GM12878 (cell line): ENCODE data around the gene TEX55. TPM values are rescaled to one million over a fixed set of nuclear protein-coding genes. Genes with fewer than 3 reads are reported as not detected.

Source experiments
- ATAC-seq: fragments of 200-7000 bp; cut with Tn5 transposase; 3 replicates; pipeline ENCODE4 v1.9.1; 2020; ENCODE audit warnings: mild to moderate bottlenecking, moderate library complexity
- BruUV-seq: library from RNA; stranded (reverse); fragments of 400-500 nt; replicated peaks from 2 replicates; lab custom pipeline; 2021; lab: Mats Ljungman, UMichigan
- CTCF ChIA-PET: fragments of 300-600 bp; sonication (Branson Sonifier 250); formaldehyde crosslinking; extraction: SDS; loops from one replicate; lab custom pipeline; 2021; ENCODE audit warnings: inconsistent platforms; lab: Yijun Ruan, JAX
- POLR2A ChIA-PET: fragments of 350-600 bp; formaldehyde crosslinking; extraction: SDS; loops from one replicate; lab custom pipeline; 2021; ENCODE audit warnings: inconsistent platforms; lab: Charles Lee
- RAD21 ChIA-PET: fragments of 300-600 bp; sonication (Branson Sonifier 250); formaldehyde crosslinking; loops from one replicate; lab custom pipeline; 2023; ENCODE audit warnings: antibody characterized with exemption; ENCODE audit not compliant: unreplicated experiment; lab: Charles Lee
- SMC1A ChIA-PET: fragments of 300-600 bp; sonication (Branson Sonifier 250); formaldehyde crosslinking; loops from one replicate; lab custom pipeline; 2023; ENCODE audit not compliant: unreplicated experiment, uncharacterized antibody; lab: Charles Lee
- DNase-seq: peaks from one replicate; pipeline ENCODE4 v3.0.0-alpha.2; 2011; ENCODE audit warnings: low read depth, low spot score
- FAIRE-seq: peaks from 3 replicates; lab custom pipeline; 2011; peaks lifted over from hg19 to GRCh38; lab: Jason Lieb, UNC
- H2AFZ ChIP-seq: 2 replicates; pipeline ENCODE4 v1.6.0; 2011; ENCODE audit warnings: low read depth, low read length, control low read depth; ENCODE audit not compliant: control insufficient read depth
- H3K27ac ChIP-seq: 2 replicates; pipeline ENCODE4 v1.5.1; 2011; ENCODE audit warnings: control low read depth; ENCODE audit not compliant: control insufficient read depth, insufficient read depth
- H3K27me3 ChIP-seq, 2 experiments: replicated peaks in 1 of 2; 2 replicates each; pipeline versions ENCODE4 v1.6.0 to v1.6.1; 2011; ENCODE audit warnings: low read length in 1 of 2; ENCODE audit not compliant: control insufficient read depth in 2 of 2, insufficient read depth in 2 of 2
- H3K36me3 ChIP-seq, 2 experiments: 2 replicates each; pipeline ENCODE4 v1.5.1; 2011; ENCODE audit warnings: low read length in 1 of 2; ENCODE audit not compliant: control insufficient read depth in 2 of 2, insufficient read depth in 2 of 2
- H3K4me1 ChIP-seq: 2 replicates; pipeline ENCODE4 v1.6.1; 2011; ENCODE audit warnings: mild to moderate bottlenecking, low read length, moderate library complexity, mixed read lengths; ENCODE audit not compliant: control insufficient read depth, insufficient read depth
- H3K4me2 ChIP-seq: 2 replicates; pipeline ENCODE4 v1.6.0; 2011; ENCODE audit warnings: control low read depth; ENCODE audit not compliant: control insufficient read depth, insufficient read depth
- H3K4me3 ChIP-seq: fragments of 200-600 bp; sonication (generic); 2 replicates; pipeline ENCODE4 v1.5.1; 2016
- H3K79me2 ChIP-seq: 2 replicates; pipeline ENCODE4 v1.6.0; 2011; ENCODE audit warnings: low read length; ENCODE audit not compliant: control insufficient read depth, insufficient read depth
- H3K9ac ChIP-seq: 2 replicates; pipeline ENCODE4 v1.8.0; 2011; ENCODE audit warnings: low read length, control low read depth, mixed read lengths; ENCODE audit not compliant: control insufficient read depth, insufficient read depth
- H3K9me3 ChIP-seq: replicated peaks from 3 replicates; pipeline ENCODE4 v1.5.1; 2011; ENCODE audit warnings: mild to moderate bottlenecking, low read length; ENCODE audit not compliant: control insufficient read depth, insufficient read depth
- H4K20me1 ChIP-seq: 2 replicates; pipeline ENCODE4 v1.6.0; 2011; ENCODE audit not compliant: control insufficient read depth, insufficient read depth
- E2F8 ChIP-seq: fragments of 450-650 bp; IDR thresholded peaks from 2 replicates; pipeline ENCODE4 v1.6.1; 2018; ENCODE audit warnings: mild to moderate bottlenecking, low read depth, moderate library complexity; ENCODE audit not compliant: partially characterized antibody
- MXI1 ChIP-seq: fragments of 150-350 bp; IDR thresholded peaks from 2 replicates; pipeline ENCODE4 v1.6.1; 2011; ENCODE audit warnings: low read depth, mild to moderate bottlenecking, inconsistent platforms, low read length, improper control_type of control experiment
- POLR2AphosphoS2 ChIP-seq: IDR thresholded peaks from 2 replicates; pipeline ENCODE4 v1.6.1; 2011; ENCODE audit warnings: low read depth, mild to moderate bottlenecking, low read length, improper control_type of control experiment, moderate library complexity
- SUPT20H ChIP-seq: IDR thresholded peaks from 2 replicates; pipeline ENCODE4 v1.6.1; 2011; ENCODE audit warnings: low read depth, mild to moderate bottlenecking, low read length, moderate library complexity, borderline replicate concordance; ENCODE audit not compliant: control insufficient read depth
- ZBTB40 ChIP-seq: fragments of 450-650 bp; IDR thresholded peaks from 2 replicates; pipeline ENCODE4 v1.6.1; 2016; ENCODE audit warnings: mild to moderate bottlenecking, moderate library complexity, borderline replicate concordance
- WGBS: methylation state at CpG from one replicate; pipeline ENCODE4 v1.1.6; 2016; ENCODE audit warnings: low lambda C conversion rate; ENCODE audit not compliant: insufficient replicate concordance, insufficient coverage; ENCODE audit errors: missing lambda C conversion rate; 5-methylcytosine and 5-hydroxymethylcytosine counted together
- in situ Hi-C: fragments of 300-500 bp; cut with MboI; formaldehyde crosslinking; loops from 9 replicates; pipeline ENCODE4 v1.14.3; 2018; ENCODE audit warnings: mixed read lengths
- intact Hi-C: fragments of 100-400 bp; cut with micrococcal nuclease; formaldehyde crosslinking; loops from one replicate; pipeline ENCODE4 v1.14.2; 2022; ENCODE audit not compliant: unreplicated experiment
- polyA plus RNA-seq, 11 experiments: library from polyadenylated mRNA; depleted of rRNA in 4 of 11; unstranded in 6 of 11; stranded (reverse) in 5 of 11; fragments of >200 nt; fragmentation: Nextera tagmentation in 4 of 11; fragmentation: Illumina TruSeq in 1 of 11; extraction: Ambion mirVana in 4 of 11; extraction: Trizol in 1 of 11; gene quantifications; 1 replicate in 1 of 11; 2 replicates in 10 of 11; pipeline versions ENCODE4 v1.2.1 to v1.2.3, GENCODE V29; 2011 to 2016; ENCODE audit warnings: inconsistent platforms in 2 of 11, missing spikeins in 2 of 11, low read depth in 1 of 11
- total RNA-seq, 4 experiments: library from RNA; depleted of rRNA in 3 of 4; stranded (reverse); fragments of >200 nt in 3 of 4; fragmentation: Illumina TruSeq in 1 of 4; extraction: Trizol in 1 of 4; gene quantifications; 2 replicates each; pipeline versions ENCODE4 v1.2.1 to v1.2.3, GENCODE V29; 2013 to 2021

Gene TEX55
- total and polyA plus RNA-seq, 10 of the 15 experiments (the other 5 are each of a cell fraction or from before 2014, with no cell fraction given), result not detected

GRCh38 chr3:119194237-119195150 is 48.5 kb downstream of the TEX55 start:
- Histone ChIP-seq H2AFZ (no peak overlapping the region), H3K27me3 (no peaks in the 10 kb centered on the region; a peak in 1 of 4 replicates), H3K4me2 (no peak overlapping the region), H3K36me3 (no peaks in the 10 kb centered on the region), H3K27ac (no peak overlapping the region), H3K9me3 (no peaks in the 10 kb centered on the region), H3K4me1 (no peaks in the 10 kb centered on the region), H3K9ac (no peak overlapping the region), H3K79me2 (no peaks in the 10 kb centered on the region), H3K4me3 (no peak overlapping the region), H4K20me1 (no peaks in the 10 kb centered on the region)
- DNase-seq (no peak), ATAC-seq (no peak), FAIRE-seq (no peak)
- CTCF ChIA-PET, result interaction anchor here (1.2 kb wide), 1 partner anchor 47 kb away, joined by 3 read pairs; no protein-coding TSS in a partner anchor
- TF ChIP-seq SUPT20H, result no peak
- no peak for TF ChIP-seq ZBTB40
- no peak for TF ChIP-seq E2F8
- no peak for TF ChIP-seq POLR2AphosphoS2
- no peak for TF ChIP-seq MXI1
- POLR2A ChIA-PET, result no interaction called here
- 55% methylated on average over 7 of the region's 7 CpGs for WGBS
- RAD21 ChIA-PET, result no interaction called here
- SMC1A ChIA-PET, result no interaction called here
- BruUV-seq, result no TSS peak
- intact Hi-C loops, result no loop called here
- in situ Hi-C loops, result no loop called here
